H4 (cell line): ENCODE results near the gene CACNA1D. TPM values are rescaled to one million over a fixed set of nuclear protein-coding genes. Genes with fewer than 3 reads are reported as not detected.
A peak's percentile ranks its signal among the peaks of the same experiment; 100 is the strongest.

Experiments used
- DNase-seq: peaks from one replicate; pipeline ENCODE4 v3.0.0-alpha.2; 2015; ENCODE audit warnings: low spot score
- total RNA-seq: library from RNA; depleted of rRNA; stranded (reverse); fragments of >200 nt; shearing (Covaris generic); gene quantifications from 2 replicates; pipeline ENCODE4 v1.2.3, GENCODE V29; 2014

The CACNA1D gene
- total RNA-seq, 1 experiment from 2014 or later: 1.4 TPM

DNA sequence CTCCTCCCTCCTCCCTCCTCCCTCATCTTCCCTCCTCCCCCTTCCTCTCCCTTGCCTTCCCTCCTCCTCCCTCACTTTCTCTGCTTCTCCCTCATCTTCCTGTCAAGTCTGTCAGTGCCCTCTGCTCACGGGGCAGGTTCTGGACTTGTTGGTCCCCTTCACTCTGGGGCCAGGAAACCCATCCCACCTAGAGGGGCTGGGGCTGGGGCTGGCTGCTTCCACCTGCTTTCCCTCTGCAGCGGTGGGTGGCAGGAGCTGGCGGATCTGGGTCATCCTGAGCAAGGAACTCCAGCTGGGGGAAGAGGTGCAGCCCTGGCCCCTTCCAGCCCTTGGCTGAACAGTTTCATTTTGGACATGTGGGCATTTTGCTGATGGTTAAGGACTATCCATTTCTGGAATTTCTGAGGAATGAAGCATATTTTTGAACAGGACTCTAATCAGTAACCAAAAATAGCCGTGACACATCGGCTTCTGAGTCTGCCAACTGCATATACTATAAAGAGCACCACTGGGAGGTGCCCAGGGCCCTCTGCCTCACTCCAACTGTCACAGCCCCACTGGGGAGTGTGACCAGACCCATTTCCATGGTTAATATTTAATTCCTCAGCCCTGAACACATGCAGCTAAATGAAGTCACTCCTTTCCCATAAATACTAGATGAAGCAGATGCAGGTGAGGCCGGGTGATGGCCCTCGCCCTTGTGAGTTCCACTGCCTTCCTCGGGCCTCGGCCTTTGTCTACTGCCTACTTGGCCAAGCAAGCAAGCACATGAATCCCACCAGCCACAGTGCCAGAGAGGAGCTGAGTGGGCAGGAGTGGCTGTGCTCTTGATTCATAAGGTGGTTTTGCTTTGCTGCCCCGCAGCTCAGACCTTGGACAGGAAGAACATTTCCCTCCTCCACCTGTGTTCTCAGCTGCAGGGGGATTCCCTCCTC lies 312.0 kb downstream of the CACNA1D start:
- no peak for DNase-seq

DNA sequence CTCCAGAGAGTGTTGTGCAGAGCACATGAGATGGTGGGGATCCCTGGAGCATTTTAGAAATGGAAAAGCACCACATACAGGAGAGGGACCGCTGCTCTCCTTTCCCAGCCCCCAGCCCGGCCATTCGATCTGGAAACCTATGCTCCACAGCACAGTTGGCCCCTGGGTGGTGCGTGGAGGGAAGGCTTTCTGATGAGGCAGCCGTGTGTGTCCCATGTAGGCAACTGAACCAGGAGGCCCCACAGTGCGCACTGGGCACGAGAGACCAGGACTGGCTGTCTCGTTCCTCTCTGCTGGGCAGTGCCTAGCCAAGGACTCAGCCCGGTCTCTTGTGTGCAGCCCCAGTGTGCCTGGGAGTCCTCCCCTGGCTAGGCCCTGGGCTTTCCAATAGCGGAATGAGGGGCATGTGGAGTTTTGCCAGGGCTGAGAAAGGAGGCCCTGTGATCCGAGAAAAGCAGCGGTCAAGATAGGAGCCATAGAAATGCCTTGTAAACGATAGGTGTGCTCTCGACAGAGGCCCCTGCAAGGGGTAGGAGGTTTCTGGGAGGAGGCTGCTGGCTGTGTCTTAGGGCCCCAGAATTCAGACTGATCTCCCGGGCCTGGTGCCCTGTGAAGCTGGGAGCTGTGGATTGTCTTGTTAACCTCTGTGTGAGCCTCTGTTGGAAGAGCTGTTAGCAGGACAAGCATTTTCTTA lies 312.9 kb downstream of the CACNA1D start:
- DNase-seq: no peak

DNA sequence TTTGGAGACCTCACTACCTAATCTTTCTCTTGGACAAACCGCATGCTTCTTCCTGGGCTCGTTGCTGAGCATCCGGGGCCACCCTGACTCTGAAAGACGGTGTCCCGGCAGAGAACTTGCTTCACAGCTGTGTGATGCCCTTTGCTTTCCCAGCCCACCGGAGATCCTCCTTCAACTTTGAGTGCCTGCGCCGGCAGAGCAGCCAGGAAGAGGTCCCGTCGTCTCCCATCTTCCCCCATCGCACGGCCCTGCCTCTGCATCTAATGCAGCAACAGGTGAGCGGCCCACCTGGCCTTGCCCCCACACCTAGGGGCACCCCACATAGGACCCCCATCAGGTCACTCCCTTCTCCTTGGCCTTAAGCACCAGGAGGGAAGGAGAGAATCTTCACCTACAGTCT lies 314.1 kb downstream of the CACNA1D start:
- DNase-seq: no peak

DNA sequence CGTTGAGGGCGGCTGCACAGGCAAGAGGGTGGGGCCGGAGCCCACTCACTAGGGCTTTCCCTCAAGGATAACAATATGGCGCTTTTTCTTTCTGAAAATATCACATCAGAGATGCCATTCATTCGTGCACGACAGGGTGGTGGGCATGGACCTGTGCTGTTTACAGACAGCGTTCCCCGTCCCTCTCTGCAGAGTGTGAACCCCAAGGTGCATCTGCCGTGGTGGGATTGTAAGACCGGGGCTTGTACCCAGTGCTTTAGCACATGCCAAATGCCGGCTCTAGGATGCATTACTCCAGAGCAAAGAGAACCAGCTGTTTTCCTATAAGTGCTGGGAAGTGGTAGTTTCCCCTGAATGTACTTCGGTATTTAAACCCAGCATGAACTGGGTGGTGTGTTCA lies 314.9 kb downstream of the CACNA1D start:
- no peak for DNase-seq

DNA sequence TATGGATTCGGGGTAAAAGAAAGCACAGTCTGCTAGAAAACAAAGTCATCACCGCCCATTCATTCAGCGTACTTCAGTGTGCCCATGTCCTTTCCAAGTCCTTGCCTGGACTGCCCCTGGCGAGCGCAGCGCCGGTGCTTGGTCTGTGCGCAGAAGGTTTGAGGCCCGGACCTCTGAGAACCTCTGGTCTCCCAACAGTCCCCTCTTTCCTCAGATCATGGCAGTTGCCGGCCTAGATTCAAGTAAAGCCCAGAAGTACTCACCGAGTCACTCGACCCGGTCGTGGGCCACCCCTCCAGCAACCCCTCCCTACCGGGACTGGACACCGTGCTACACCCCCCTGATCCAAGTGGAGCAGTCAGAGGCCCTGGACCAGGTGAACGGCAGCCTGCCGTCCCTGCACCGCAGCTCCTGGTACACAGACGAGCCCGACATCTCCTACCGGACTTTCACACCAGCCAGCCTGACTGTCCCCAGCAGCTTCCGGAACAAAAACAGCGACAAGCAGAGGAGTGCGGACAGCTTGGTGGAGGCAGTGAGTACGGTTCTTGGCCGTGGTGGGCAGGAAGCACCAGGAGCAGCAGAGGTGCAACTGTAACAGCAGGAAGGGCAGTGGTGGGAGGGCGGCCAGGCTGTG lies 315.5 kb downstream of the CACNA1D start:
- no peak for DNase-seq

DNA sequence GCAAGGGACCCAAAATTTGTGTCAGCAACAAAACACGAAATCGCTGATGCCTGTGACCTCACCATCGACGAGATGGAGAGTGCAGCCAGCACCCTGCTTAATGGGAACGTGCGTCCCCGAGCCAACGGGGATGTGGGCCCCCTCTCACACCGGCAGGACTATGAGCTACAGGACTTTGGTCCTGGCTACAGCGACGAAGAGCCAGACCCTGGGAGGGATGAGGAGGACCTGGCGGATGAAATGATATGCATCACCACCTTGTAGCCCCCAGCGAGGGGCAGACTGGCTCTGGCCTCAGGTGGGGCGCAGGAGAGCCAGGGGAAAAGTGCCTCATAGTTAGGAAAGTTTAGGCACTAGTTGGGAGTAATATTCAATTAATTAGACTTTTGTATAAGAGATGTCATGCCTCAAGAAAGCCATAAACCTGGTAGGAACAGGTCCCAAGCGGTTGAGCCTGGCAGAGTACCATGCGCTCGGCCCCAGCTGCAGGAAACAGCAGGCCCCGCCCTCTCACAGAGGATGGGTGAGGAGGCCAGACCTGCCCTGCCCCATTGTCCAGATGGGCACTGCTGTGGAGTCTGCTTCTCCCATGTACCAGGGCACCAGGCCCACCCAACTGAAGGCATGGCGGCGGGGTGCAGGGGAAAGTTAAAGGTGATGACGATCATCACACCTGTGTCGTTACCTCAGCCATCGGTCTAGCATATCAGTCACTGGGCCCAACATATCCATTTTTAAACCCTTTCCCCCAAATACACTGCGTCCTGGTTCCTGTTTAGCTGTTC lies 316.9 kb downstream of the CACNA1D start:
- no peak for DNase-seq

DNA sequence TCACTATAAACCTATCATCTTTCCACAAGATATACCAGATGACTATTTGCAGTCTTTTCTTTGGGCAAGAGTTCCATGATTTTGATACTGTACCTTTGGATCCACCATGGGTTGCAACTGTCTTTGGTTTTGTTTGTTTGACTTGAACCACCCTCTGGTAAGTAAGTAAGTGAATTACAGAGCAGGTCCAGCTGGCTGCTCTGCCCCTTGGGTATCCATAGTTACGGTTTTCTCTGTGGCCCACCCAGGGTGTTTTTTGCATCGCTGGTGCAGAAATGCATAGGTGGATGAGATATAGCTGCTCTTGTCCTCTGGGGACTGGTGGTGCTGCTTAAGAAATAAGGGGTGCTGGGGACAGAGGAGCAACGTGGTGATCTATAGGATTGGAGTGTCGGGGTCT lies 318.0 kb downstream of the CACNA1D start:
- no peak for DNase-seq

DNA sequence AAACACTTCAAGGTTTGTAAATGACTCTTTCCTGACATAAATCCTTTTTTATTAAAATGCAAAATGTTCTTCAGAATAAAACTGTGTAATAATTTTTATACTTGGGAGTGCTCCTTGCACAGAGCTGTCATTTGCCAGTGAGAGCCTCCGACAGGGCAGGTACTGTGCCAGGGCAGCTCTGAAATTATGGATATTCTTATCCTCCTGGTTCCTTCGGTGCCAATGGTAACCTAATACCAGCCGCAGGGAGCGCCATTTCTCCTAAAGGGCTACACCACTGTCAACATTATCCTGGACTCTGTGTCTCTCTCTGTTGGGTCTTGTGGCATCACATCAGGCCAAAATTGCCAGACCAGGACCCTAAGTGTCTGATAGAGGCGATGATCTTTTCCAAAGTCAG lies 318.8 kb downstream of the CACNA1D start:
- no peak for DNase-seq

DNA sequence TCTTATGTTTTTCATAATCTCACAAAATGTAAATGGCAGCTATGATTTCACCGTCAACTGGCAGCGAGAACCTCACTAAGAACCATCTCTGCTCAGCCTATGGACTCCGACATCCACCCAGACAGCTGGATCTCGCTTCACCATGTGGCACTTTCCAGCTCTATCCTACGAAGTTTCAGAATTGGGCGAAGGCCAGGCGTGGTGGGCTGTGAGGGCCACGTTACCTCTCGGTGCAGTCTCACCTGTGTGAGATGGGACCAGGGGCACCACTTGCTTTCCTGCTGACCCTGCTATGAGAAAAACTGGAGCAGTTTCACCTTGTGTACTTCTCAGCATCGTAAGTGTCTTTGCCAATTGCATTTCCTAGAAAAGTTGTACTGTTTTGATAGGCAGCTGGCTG lies 319.5 kb downstream of the CACNA1D start:
- no peak for DNase-seq

DNA sequence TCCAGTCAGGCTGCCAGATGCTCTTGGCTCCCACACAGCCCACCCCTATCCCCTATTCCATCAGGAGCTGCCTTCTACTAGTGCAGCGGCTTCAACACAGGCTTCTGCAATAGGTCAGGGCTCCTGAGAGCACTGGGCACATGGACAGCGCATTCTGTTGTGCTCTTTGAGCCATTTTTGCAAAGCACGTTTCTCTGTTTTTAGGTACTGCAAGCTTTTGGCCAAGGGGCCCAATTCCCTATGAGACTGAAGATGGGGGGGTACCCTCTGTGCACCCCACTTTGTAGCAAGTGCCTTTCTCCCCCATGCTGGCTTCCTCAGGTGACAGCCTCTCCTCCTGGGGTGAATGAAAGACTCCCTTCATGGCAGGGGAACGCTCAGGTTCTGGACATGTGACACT lies 320.7 kb downstream of the CACNA1D start:
- DNase-seq: no peak

DNA sequence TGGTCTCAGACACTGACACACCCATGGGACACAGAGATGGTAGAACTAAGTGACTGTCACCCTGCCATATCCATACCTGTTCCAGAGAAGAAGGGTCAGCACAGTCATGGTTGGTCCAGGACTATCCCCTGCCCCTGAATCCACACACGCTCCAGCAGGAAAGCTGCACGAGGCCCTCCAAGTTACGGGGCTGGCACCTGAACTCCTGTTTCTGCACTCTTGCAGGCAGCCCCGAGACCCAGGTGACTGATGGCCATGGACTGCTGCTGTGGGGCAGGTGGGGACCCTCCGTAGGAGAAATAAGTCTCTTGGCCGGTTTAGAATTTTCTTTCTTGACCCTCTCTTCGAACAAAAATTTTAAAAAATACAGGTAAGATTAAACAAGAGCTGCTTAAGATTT lies 321.2 kb downstream of the CACNA1D start:
- DNase-seq: no peak

DNA sequence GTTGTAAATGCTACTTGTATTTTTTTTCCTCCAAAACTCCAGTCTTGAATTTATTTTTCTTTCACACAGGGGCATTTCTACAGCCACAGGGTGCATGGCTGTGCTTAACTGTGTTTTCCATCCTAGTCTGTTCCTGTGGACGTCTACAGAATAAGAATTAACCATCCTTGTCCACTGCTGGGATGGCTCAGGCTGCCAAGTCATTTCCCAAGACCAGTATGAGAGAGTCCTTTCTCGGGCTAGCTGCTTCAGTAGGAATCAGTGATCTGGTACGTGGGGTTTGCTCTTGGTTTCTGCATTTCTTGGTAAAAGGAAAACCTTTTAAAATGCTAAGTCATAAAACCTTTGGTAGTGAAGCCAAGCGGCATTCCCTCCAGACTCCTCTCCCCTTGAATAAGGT lies 322.0 kb downstream of the CACNA1D start:
- DNase-seq: no peak

DNA sequence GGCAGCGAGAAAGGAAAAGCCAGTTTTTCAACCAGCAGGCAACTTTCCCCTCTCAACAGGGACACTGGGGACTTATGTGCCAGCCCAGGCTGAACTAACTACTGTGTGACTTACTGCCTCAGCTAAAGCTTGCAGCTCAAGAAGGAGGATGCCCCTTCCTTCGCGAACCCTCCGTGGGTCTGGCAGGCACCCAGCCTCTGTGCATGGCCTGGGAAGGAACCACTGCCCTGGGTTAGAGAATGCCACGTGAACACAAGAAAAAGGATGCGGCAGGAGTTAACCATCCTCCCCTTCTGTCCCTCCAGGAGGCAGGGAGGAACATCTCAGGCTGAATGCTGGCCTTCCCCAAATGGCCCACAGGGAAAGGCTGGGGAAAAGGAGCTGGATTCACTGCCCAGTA lies 322.8 kb downstream of the CACNA1D start:
- DNase-seq: no peak

DNA sequence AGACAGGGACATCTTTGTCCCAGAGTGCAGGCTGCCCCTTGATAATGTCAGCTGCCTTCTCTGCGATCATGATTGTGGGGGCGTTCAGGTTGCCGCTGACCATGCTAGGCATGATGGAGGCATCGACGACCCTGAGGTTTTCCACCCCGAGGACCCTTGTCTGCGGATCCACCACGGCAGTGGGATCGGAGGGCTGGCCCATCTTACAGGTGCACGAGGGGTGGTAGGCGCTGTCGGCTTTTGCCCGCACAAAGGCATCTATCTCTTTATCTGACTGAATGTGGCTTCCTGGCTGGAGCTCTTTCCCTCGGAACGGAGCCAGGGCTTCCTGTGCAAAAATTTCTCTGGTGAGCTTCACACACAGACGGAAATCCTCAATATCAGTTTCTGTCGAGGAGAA lies 323.4 kb downstream of the CACNA1D start:
- no peak for DNase-seq

DNA sequence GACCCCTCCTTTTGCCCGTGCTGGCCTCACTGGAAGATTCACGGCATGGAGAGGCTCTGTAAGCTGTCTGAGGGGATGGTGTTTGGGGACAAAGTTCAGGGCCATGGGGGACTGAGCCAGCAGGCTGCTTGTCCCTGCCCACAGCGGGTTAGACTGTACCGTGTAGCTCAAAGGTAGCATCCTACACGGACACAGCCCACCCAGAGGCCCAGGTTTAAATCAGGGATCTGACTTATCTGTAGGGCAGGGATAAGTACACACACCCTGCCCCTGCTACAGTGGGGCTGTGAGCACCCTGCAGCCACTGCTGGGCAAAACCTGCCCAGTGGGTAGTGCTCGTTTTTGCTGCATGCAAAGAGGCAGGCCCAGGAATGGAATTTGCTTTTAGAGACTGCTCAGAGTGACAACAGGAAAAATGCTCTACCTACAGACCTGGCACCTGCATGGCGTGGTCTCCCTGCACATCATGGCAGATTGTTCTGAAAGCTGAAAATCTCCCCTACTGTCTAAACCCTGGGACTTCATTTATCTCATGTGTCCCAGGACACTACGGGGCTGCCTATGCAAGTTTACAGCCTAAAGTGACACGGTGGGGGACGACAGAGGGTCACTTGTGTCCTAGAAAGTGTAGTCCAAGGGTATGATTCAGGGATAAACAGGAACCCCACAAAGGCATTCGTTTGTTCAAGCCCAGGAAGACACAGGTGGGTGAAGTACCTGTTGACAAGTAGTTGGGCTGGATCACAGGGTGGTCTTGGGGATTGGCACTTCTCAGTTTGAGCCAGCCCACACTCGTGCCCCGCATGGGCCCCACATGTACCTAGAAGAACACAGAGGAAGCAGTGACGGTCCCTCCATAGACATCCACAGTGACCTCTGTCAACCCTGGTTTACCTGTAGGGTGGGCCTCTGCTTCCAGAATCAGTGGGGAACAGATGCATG lies 324.1 kb downstream of the CACNA1D start:
- DNase-seq: no peak

DNA sequence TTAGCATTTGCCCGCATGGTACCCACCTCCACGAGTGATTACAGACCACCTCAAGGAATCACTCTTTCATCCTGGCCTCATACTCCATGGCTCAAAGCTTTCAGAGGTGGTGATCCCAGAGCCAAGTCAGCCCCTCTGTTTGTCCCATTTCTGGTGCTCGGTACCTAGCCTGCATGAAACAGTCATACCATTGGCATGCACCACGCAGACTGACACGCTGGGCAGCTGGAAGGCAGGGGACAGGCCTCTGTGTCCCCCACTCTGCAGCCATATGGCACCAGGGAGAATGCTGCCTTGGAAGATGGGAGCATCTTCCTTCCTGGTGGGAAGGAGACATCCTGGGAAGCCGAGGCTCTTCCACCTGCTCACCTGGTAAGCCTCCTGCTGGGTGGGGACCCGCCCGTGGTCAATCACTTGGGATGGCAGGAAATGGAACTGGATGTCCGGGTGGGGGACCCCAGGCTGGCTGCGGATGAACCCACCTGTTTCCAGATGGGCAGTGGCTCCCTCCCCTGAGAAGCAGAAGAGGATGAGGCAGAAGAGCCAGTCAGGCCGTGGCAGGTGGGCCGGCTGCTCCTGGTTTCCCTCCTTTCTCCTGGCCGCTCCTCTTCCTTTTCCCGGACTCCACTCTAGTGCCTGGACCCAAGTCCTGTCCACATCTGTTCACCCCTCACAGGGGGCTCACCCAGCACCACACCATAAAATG lies 324.9 kb downstream of the CACNA1D start:
- DNase-seq: no peak

DNA sequence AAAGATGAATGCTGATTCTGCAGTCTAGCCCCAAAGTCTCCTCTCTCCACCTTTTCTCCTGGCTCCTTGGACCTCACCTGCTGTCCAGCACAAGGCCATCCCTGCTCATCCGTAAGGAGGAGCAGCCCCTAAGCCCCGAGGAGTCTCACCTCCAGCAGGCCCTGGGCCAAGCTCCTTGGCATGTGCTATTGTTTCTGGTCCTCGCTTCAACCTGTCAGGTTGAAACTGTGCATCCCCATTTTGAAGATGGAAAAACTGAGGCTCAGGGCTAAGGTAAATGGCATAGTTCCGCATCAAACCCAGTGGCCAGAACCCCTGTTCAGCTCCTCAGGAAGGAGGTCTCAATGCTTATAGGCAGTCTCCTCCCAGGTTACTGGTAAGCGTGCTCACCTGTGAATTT lies 325.7 kb downstream of the CACNA1D start:
- no peak for DNase-seq

DNA sequence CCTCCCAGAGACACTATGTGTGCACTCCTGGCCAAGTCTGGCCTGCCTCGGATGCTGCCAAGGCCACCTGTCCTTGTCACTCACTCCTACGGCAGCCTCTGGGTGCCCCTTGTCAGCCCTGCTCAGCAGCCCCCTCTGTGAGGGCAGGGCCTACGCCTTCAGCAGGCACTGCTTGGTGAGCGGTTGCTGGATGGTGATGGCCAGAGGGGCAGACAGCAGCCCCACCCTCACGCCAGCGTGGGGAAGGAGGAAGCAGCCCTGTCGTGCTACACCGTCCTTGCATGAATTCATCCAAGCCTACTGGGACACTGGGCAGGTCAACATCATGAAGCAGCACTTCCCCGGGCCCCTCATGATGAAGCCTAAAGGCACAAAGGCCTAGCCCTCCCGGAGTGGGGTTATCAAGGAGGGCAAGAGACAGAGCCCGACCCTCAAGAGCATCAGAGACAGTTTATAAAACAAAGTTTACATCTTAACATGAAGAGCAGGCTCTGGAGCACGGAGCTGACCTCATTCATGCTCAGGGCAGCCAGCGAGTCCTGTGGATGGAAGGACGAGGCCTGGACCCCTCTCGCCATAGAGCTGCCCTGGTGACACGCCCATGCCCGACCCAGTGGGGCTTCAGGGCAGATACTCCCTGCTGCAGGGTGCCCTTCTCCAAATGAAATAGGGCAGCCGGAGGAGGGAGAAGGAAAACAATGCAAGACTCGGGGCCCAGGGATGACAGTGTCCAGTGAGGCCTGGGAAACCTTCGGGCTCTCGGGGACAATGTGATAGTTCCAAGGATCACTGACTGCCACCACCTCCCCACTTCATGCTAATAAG lies 326.6 kb downstream of the CACNA1D start:
- DNase-seq: no peak

DNA sequence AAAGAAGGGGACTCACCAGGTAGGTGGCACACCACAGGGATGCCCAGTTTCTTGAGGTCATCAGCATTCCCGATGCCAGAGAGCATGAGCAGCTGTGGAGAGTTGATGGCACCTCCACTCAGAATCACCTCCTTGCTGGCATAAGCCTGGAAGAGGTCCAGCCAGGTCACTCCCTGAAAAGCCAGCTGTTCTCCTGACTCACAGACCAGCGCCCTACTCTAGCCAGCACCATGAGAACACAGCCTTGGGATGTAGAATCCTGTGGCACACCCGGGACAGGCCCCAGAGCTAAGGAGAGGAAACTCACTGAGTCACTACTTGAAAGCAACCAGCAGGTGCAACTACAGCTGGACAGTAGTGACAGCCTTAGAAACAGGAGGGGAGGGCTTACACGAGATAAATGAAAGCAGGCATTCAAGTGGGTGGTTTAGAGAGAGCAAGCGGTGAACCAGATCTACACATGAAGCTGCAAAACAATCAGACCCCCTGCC lies 327.3 kb downstream of the CACNA1D start:
- peak; percentile 9 for DNase-seq
